ENCODE results near the gene ABCC5.
A peak's percentile ranks its signal among the peaks of the same experiment; 100 is the strongest.

Gene ABCC5

DNA sequence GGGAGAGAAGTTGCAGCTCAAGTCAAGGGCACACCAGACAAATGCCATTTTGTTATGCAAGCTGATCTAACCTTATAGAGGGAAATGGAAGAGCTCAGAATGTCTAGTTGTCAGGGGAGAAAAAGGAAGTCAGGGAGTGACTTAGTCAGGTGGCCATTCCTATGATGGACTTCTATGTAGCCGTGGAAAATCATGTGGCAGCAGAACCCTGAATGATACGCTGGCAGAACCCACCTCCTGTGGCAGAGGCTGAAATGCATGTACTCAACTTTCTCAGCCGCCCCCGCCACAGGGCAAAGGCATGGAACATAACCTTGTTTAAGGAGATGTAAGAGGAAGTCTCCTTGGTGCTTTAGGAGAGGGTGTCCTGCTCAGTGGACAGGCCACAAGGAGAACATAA lies 95.3 kb downstream of the ABCC5 start:
- no peak for DNase-seq (ENCODE audit: low spot score)

GRCh38 chr3:183921096-183921495 lies 96.6 kb downstream of the ABCC5 start:
- DNase-seq (ENCODE audit: low spot score), result no peak

DNA sequence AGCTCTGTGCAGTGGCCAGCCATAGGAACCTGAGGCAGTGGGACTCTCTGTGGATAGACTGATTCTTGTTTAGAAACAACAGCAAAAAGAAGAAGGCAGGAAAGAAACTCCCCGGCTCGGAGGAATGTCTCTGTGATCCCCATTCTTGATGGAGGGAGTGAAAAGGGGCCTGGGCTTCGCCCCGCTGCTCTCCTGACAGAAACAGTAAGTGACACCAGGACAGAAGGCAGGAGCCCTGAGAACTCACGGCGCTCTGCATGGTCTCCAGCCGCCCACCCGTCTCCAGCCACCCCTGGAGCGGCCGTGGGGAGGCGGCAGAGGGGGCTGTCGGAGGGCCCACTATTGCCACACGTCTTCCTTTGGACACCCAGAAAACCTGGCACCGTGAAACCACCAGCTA lies 97.3 kb downstream of the ABCC5 start:
- no peak for DNase-seq (ENCODE audit: low spot score)

DNA sequence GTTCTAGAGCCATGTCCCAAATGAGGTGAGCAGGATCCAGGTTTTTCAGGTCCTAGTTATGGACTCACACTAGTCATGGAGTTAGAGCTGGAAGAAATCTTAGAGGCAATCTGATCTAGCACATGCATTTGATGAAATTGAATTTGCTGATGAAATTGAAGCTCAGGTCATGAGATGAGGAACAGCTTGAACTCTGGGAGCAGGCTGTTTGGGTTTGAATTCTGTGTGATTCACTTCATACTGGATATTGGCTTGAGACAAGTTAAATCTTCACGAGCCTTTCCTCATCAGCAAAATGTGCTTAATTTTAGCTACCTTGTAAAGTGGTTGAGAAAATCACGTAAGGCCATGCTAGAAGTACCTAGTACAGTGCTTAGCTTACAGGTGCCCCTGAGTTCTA lies 99.5 kb downstream of the ABCC5 start:
- DNase-seq (ENCODE audit: low spot score), result no peak

- DNase-seq (ENCODE audit: low spot score), result no peak
These were observed 99.9 kb downstream of the ABCC5 start for GRCh38 chr3:183917776-183918175.

- DNase-seq (ENCODE audit: low spot score), result no peak
These were observed 102.8 kb downstream of the ABCC5 start for GRCh38 chr3:183914856-183915255.

DNA sequence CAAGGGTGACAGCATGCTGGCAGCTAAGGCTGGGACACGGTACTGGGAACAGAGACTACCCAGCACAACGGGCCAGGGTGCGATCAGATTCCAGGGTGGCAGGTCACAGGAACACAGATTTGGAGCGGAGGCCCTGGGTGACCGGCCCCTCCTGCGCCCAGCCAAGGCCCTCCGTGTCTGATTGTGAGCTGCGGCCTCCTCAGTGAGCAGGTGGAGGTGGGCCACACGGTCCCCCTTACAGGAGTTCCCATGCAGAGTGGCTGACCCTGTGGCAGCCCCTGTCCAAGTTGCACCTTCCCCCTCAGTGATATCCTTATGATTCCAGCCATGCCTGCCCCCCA lies 104.1 kb downstream of the ABCC5 start:
- DNase-seq (ENCODE audit: low spot score), result no peak

DNA sequence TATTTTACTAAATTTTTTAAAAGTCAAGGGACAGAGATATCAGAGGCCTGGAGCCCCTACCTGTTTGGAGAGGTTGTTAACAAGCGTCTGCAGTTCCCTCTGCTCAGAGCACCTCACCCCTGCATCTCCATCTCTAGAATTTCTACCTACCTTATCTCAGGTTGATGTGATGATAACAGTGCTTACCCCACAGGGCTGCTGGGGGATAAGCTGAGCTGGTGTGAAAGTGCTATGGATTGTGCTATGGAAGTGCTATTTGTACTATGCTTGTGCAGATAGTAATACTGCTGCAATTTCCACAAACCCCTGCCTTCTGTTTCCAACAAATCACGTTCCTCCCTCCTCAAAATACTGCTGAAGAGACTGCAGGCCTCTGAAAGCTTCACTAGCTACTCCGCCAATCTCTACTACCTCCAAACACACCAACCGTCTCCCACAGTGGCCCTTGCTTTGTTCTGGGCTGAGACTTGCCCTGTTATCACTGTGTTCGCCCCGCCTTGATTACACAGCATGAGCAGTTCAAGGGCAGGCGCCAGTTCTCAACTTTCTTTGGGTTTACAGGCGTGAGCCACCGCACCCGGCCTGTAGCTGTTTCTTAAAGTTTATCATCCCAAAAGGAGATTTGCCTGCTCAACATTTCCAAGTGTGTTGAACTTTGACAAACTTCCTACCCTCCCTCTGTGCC lies 104.6 kb downstream of the ABCC5 start:
- DNase-seq (ENCODE audit: low spot score), result no peak

DNA sequence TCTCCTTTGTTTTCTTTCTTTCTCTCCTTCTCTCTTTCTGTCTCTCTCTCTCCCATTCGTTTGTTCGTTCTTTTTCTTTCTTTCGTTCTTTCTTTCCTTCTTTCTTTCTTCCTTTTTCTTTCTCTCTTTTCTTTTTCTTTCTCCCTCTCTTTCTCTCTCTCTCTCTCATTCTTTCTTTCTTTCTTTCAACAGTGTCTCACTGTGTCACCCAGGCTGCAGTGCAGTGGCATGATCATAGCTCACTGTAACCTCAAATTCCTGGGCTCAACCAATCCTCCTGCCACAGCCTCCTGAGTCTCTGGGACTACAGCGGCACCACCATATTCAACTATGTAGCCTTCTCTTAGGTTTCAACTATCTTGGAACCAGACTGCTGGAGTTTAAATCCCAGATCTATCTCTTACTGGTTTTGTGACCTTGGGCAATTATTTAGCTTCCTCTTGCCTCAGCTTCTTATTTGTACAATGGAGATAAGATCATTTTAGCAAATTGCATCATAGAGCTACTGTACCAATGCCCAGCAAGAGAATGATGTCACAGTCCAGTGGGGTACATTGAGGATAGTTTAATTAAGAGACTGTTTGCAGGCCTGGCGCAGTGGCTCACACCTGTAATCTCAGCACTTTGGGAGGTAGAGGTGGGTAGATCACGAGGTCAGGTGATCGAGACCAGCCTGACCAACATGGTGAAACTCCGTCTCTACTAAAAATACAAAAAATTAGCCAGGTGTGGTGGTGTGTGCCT lies 105.7 kb downstream of the ABCC5 start:
- no peak for DNase-seq (ENCODE audit: low spot score)

DNA sequence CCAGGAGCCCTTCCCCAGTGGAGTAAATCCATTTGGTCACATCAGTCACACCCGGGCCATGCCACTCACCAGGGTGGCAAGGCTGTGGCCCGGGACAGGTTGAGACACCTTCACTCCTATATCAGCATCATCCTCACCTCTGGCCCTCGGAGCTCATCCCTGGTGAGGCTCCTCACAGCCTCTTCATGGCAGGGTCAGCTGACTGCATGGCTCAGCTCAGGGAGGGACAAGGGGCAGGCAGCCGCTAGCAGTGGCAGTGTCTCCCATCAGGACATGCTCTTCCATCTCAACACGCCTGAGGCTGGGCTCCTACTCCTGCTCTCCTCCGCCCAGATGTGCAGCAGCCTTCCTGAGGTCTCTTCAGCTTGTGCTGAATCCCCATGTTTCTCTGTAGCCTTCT lies 106.6 kb downstream of the ABCC5 start:
- DNase-seq (ENCODE audit: low spot score), result no peak

GRCh38 chr3:183909030-183909600 lies 108.6 kb downstream of the ABCC5 start:
- no peak for DNase-seq (ENCODE audit: low spot score)

DNA sequence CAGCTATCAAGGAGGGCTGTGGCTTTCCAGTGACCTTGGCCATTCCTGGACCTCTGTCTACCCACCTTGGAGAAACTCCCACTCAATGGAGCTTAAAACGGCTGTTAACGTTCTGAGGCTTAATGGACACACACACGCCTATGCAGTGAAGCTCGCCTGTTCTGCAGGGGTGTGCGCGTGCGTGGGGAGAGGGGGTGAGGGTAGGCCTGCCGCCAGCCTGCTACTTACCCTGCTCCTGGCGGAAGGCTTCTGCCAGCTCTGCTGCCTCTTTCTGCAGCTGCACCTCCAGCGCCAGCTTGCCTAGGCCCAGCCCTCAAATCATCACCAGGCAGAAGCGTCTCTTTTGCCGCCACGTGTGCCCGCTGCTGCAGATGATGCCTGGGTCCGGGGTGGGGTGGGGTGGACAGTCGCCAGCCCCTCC lies 109.8 kb downstream of the ABCC5 start:
- DNase-seq (ENCODE audit: low spot score), result no peak

- no peak for DNase-seq (ENCODE audit: low spot score)
These were observed 110.5 kb downstream of the ABCC5 start for GRCh38 chr3:183907176-183907575.

DNA sequence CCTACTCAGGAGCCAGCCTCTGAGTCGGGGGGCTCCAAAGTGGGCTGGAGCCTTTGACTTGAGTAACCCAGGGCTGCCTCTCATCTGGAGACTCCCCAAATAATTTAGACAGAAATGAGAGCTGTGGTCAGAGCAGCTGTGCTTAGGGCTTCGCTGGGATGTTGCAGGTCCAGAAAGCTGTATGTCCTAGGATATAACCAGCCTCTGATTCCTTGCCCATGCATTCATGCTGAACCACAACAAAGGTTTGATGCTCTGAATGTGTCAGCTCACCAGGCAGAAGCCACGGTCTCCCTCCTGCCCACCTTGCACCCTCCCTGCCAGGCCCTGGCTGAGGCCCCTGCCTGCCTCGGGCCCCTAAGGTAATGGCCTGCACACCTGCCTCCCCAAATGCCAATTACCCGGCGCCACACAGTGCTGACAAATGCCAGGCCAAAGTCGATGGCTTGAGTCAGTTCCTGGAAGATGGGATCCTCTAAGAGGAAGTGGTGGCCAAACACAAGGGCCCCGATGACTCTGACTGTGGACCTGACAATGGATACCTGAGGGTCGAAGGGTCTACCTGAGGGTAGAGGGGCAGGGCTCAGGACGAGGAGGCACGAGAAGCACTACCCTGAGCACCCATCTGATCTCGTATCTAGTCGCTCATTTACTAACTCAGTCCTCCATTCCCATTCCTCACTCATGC lies 111.3 kb downstream of the ABCC5 start:
- DNase-seq (ENCODE audit: low spot score), result no peak

DNA sequence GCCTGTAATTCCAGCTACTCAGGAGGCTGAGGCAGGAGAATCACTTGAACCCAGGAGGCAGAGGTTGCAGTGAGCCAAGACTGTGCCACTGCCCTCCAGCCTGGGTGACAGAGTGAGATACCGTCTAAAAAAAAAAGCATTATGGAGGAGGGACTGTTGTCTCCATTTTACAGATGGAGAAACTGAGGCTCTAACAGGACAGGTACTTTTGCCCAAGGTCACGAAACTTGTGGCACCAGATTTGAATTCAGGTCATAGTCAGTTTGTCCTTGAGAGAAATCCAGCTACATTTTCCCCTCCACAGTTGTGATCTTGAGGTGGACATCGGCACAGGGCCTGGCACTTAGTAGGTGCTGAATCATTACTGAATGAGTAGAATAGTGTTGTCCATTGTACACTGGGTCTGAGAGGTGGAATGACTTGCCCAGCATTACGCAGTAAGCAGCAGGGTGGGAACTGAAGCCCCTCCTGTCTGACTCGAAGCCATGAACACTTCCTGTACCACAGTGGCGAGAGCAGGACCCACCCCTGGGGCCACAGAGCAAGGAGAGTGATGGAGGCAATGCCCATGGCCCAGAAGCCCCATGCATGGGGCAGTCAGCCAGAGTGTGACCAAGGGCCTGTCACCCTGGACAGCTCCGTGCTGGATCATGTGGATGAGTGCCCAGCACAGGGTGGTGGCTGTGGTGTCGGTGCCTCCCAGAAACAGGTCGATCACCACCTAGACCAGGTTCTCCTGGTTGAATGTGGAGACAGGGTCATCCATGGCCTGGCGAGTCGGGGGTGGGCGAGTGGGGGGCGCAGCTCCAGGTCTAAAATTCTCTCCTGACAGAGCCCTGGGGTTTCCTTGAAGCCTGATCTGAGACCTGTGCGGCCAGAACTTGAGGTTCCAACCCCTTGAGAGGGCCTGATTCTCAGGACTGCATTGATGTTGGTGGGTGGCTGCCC lies 112.6 kb downstream of the ABCC5 start:
- no peak for DNase-seq (ENCODE audit: low spot score)

DNA sequence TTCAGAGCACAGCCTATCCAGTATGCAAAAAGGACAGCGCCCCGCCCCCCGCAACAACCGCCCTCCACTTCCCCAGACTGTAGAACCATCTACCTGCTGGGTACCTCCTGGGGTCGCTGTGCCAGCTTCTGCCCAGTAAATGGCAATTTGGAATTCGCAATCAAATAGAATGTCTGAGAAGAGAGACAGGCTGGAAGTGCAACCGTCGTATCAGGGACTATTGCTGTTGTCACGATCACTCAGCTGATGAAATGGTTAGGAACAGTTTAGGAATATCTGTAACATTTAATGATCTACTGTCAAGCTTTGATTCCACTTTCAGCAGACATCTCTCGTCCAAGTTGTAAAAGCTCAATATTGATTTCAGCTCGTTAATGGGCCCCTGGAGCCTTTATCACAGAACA lies 119.7 kb downstream of the ABCC5 start:
- DNase-seq (ENCODE audit: low spot score), result no peak

- DNase-seq (ENCODE audit: low spot score), result no peak
These were observed 120.1 kb downstream of the ABCC5 start for GRCh38 chr3:183897606-183898005.

DNA sequence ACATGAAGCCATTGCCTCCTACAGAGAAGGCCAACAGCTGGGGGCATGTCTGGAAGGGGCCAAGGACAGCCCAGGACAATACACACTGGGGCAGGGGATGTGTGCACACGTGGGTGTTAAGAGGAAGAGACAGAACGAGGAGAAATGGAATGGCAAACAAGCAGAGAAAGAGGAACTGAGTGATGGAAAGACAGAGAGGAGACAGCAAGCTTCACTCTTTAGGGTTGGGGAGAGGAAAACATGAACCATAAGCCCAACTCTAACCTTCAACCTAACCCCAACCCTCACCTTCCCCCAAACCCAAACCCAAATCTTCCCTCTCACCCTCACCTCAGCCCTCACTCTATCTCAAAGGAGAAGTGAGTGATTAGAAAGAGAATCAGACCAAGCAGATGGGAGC lies 121.1 kb downstream of the ABCC5 start:
- DNase-seq (ENCODE audit: low spot score), result no peak

- no peak for DNase-seq (ENCODE audit: low spot score)
These were observed 121.5 kb downstream of the ABCC5 start for GRCh38 chr3:183896184-183896583.

DNA sequence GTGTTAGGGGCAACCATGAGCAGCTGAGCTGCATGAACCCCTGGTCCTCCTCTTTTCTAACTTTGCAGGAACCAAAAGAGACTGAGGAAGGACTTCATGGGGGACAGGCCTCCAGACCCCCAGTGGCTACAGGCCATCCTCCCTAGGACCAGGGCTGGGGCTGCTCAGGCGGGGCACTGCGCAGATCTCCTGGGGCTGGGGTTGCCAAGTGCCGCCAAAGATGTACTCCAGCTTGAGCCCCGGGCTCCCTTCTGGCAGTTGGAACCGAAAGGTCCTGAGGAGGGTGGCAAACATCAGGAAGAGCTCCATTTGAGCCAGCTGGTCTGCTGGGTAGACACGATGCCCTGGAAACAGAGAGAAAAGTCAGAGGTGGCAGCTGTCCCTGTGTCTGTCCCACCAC lies 121.9 kb downstream of the ABCC5 start:
- no peak for DNase-seq (ENCODE audit: low spot score)

DNA sequence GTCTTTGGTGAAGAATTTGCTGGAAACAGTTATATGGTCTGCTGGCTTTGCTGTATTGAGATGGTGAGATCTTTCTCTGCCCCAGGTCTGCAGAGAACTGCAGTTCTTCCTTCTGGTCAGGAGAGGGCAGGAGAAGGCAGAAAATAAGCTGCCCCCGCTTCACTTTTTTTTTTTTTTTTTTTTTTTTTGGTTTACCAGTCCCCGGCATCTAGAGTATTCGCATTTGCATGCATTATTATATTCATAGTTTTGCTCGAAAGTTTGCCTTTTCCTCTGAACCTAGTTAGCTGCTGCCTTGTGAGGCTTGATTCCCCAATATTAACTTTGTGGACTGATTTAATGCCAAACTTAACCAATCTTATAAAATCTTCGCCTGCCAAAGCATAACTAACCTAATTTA lies 122.4 kb downstream of the ABCC5 start:
- peak; percentile 62 for DNase-seq (ENCODE audit: low spot score)

Data from CD4-positive, alpha-beta T cell treated with Interleukin-15 for 4 hours (primary cell).